Endothelial cell of umbilical vein (primary cell): Measurements from ENCODE around the gene SNCG.

Experiments
- JUN ChIP-seq: IDR thresholded peaks from 2 replicates; pipeline ENCODE4 v1.6.1; 2011; ENCODE audit warnings: borderline replicate concordance, low read depth; ENCODE audit not compliant: insufficient read length, insufficient read depth
- POLR2AphosphoS5 ChIP-seq: IDR thresholded peaks from 2 replicates; pipeline ENCODE4 v1.6.1; 2012; ENCODE audit warnings: low read depth, mild to moderate bottlenecking, control low read depth, low read length, moderate library complexity; ENCODE audit not compliant: insufficient read depth
- TF ChIP-seq, protein P1 (sequence below), 2 donors: IDR thresholded peaks; 1 replicate in 1 of 2; 2 replicates in 1 of 2; pipeline ENCODE4 v1.5.1; 2011; ENCODE audit warnings: low read length in 2 of 2, mild to moderate bottlenecking in 2 of 2, moderate library complexity in 2 of 2, control low read depth in 1 of 2, inconsistent platforms in 1 of 2, low read depth in 1 of 2; ENCODE audit not compliant: insufficient read depth in 1 of 2; ENCODE audit errors: extremely low read depth in 1 of 2

GRCh38 chr10:86962981-86963310, 4.5 kb downstream of the SNCG start:
- TF ChIP-seq, protein P1, sequence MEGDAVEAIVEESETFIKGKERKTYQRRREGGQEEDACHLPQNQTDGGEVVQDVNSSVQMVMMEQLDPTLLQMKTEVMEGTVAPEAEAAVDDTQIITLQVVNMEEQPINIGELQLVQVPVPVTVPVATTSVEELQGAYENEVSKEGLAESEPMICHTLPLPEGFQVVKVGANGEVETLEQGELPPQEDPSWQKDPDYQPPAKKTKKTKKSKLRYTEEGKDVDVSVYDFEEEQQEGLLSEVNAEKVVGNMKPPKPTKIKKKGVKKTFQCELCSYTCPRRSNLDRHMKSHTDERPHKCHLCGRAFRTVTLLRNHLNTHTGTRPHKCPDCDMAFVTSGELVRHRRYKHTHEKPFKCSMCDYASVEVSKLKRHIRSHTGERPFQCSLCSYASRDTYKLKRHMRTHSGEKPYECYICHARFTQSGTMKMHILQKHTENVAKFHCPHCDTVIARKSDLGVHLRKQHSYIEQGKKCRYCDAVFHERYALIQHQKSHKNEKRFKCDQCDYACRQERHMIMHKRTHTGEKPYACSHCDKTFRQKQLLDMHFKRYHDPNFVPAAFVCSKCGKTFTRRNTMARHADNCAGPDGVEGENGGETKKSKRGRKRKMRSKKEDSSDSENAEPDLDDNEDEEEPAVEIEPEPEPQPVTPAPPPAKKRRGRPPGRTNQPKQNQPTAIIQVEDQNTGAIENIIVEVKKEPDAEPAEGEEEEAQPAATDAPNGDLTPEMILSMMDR (IDR thresholded peaks at IDR 0.05; ENCODE audit: extremely low read depth in 1 of 2, insufficient read depth in 1 of 2, low read depth in 1 of 2, low read length in 2 of 2), result no peak
- TF ChIP-seq POLR2AphosphoS5 (no peak), JUN (no peak)
